GM12873 (cell line): ENCODE data around the gene ATF7.

Source experiments
- TF ChIP-seq, protein P1 (sequence below): IDR thresholded peaks from 2 replicates; pipeline ENCODE4 v1.5.1; 2012; ENCODE audit warnings: low read depth, mild to moderate bottlenecking, moderate library complexity, low read length, control low read depth; ENCODE audit not compliant: insufficient read depth; ENCODE audit errors: missing control alignments

The ATF7 gene

DNA sequence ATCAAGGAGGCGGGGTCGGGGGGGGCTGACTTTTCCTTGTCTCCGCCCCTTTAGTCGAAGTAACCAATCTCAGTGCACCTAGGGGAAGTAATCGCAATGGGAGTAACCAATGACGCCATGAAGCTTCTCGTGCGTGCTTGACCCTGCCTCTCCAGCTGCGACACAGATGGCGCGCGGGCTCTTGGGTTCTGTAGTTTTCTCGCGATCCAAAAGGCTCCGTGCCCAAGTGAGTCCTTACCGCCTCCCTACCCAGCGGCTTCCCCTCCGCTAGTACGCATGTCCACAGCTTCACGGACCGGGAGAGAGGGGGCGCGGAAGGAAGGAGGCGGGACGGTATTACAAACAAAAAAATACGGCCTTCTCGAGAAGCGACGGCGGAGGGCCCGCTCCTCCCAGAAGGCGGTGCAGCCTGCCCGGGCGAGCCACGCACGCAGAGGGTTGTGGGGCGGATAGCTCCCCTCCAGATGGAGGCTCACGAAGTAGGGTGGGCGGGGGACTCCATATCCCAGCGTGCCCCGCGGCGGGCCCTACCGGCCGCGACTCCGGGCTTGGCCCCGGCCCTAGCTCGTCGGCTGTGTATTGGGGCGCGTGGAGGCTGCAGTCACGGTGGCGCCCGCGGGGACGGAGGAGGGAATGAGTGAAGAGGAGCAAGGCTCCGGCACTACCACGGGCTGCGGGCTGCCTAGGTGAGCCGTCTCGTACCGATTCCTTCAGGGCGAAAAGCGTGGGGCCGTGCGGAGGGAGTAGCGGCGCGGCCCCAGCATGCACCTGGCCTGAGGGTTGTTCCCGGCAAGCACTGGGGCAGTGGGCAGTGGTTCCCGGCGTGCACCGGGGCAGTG is 125.2 kb downstream of the ATF7 start, which contains the start of gene TARBP2:
Gene TARBP2, plus strand, starts transcription at position 508 of the 839 bp plus-strand sequence. Its CDS starts 126 bp downstream, at position 634.
- TF ChIP-seq, protein P1, sequence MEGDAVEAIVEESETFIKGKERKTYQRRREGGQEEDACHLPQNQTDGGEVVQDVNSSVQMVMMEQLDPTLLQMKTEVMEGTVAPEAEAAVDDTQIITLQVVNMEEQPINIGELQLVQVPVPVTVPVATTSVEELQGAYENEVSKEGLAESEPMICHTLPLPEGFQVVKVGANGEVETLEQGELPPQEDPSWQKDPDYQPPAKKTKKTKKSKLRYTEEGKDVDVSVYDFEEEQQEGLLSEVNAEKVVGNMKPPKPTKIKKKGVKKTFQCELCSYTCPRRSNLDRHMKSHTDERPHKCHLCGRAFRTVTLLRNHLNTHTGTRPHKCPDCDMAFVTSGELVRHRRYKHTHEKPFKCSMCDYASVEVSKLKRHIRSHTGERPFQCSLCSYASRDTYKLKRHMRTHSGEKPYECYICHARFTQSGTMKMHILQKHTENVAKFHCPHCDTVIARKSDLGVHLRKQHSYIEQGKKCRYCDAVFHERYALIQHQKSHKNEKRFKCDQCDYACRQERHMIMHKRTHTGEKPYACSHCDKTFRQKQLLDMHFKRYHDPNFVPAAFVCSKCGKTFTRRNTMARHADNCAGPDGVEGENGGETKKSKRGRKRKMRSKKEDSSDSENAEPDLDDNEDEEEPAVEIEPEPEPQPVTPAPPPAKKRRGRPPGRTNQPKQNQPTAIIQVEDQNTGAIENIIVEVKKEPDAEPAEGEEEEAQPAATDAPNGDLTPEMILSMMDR: no peak

DNA sequence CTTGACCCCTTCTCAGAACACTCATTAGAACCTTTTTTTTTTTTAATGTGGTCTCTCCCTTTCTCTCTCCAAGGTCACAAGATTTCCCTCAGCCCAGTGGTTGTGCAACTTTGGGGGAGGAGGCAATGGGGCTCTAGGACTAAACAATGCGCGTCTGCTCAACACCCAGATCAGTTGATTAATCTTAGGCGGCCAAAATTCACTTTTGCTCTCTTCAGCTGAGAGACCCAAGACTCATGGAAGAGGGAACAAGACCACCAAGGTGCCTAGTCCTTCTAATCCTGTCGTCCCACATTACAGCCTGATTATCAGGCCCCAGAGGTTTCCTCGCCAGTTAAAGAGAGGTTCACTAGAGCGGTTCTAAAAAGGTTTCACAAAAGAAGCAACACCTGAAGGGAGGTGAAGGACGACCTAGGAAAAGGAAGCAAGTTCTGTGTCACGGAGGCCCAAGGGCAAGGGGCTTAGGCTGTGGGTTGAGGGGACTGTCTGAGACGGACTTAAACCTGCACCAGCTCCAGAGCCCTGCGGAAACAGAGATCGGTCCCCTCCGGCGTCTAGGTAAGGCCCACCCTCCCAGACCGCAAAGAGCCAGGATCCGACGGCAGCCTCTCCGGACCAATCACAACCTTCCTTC is 125.9 kb downstream of the ATF7 start:
- TF ChIP-seq, protein P1: no peak

DNA sequence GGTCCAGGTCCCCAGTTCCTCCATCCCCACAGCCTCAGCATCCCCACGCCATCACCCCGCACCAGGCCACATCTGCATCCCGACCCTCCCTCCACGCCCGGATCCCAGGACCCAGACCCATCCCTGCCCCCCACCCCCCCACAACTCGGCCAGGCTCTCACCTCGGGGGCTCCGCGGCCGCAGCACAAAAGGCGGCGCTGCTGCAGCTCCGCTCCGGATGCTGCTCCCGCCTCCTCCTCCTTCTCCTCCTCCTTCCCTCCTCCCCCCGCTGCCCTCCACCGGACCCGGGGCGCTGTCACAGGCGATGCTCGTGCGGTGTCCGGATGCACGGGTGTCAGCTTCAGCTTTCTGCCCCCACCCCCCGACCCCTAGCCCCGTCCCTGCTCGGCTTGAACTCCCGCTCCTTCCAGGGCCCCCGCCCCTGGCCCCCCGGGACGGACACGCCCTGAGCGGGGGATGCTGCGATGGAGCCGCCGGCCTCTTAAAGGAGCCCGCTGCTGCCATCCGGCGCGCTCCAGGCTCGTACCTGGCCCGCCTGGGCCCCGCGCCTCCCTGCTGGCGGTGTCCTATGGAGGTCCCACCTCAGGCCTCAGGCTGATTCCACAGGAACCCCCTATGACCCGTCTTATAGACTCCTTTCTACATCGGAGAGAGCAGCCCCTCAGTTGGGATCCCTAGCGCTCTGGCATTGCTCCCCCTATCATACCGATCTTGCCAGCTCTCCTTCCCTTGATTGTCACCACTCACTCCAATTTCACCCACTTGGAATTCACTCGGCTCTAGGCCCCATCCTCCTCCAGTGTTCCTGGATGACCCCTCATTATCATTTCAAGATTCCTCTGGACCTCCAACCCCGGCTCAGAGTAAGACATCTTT is 126.7 kb downstream of the ATF7 start, which contains the start of gene MAP3K12:
Gene MAP3K12, minus strand, starts transcription at position 193 of the 876 bp plus-strand sequence. CDS start 12,067 bp downstream, outside the sequence.
- TF ChIP-seq, protein P1: no peak

DNA sequence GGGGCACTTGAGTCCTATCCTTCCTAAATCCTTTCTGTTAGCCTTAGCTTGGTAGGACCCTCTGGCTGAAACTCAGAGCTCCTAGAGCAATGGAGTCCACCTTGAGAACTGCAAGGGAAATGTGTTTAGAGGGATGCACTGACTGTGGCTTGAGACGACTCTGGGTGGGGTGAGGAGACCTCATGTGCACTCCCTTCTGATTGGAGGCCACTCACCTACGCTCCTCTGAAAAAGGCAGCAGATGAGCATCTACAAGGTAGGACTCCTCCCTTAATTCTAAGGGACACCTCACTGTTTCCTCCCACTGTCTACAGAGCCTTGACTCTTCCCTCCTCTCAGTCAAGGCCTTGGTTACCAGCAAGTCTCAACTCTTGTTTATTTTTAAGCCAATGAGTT is 127.9 kb downstream of the ATF7 start:
- TF ChIP-seq, protein P1: no peak

DNA sequence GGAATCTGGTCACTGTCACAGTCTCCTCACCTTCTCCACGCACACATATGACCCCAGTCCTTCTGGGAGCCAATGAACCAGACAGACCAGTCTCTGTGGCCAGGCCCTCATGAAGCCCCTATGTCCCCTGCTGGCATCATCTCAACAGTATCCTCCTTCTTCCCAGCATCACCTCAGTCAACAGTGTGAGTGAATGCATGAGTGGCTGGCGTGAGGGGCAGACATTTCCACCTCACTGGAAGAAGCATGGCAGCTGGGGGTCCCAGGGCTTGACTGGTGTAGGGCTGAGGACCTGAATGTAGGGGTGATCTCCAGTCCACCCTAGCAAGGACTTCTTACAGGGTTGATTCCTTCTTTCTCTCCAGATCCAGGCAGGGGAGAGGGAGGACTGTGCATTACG is 128.7 kb downstream of the ATF7 start:
- TF ChIP-seq, protein P1: no peak

DNA sequence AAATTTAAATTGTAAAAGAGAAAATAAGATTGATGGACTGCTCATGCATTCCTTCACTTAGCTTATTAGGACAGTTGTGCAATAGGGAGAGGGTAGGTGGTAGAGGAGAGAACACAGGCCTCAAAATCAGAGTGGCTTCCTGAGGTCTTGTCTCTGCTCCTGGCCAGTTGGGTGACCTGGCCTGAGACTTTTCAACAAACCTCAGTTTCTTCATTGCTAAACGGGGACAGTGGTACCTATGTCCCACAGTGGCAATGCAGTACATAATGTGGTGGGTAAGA is 129.5 kb downstream of the ATF7 start:
- TF ChIP-seq, protein P1: no peak
